Measurements from ENCODE around the gene ASB16. TPM values are rescaled to one million over a fixed set of nuclear protein-coding genes. Genes with fewer than 3 reads are reported as not detected.

ASB16 gene
- total RNA-seq, 3 donors from 2014 or later (not counting 1 experiment from before 2014, with no cell fraction given) = not detected

GRCh38 chr17:44159519-44160210 lies 10.8 kb upstream of the ASB16 start:
- H3K9me3 Mint-ChIP-seq = no peaks in the 10 kb centered on the region
- no peak overlapping the region for H3K4me3 ChIP-seq (ENCODE audit: low read length)
- ATAC-seq = peak in 1 of 3 donors; percentile 17
- 87% methylated on average over 15 of the region's 15 CpGs for WGBS (ENCODE audit: insufficient coverage)
- H3K36me3 Mint-ChIP-seq = no peaks in the 10 kb centered on the region
- no peaks in the 10 kb centered on the region for H3K27me3 Mint-ChIP-seq (ENCODE audit: low read depth in 2 of 2)
- intact Hi-C loops (cut with micrococcal nuclease) = no loop called here
- no peaks in the 10 kb centered on the region for H3K9me3 ChIP-seq (ENCODE audit: control insufficient read depth, insufficient read depth, low read length)
- H3K36me3 ChIP-seq (ENCODE audit: control insufficient read depth, insufficient read depth, low read length) = no peaks in the 10 kb centered on the region
- no peaks in the 10 kb centered on the region for H3K27me3 ChIP-seq (ENCODE audit: control insufficient read depth, insufficient read depth, low read length)
- peak in 1 of 2 donors; percentile 51 for DNase-seq
- no peak overlapping the region for H3K4me3 Mint-ChIP-seq
- no peak for TF ChIP-seq CTCF (IDR thresholded peaks at IDR 0.05)
- no peaks in the 10 kb centered on the region for H3K4me1 Mint-ChIP-seq
- no peak overlapping the region for H3K27ac ChIP-seq (ENCODE audit: low read length)
- H3K27ac Mint-ChIP-seq = no peak overlapping the region
- no peaks in the 10 kb centered on the region for H3K4me1 ChIP-seq (ENCODE audit: control insufficient read depth, insufficient read depth, low read length)

- Mint-ChIP-seq H3K27me3 (ENCODE audit: low read depth in 2 of 2) (no peaks in the 10 kb centered on the region), H3K4me1 (peaks cover 8 to 9% of the 10 kb centered on the region in 2 donors), H3K9me3 (no peaks in the 10 kb centered on the region), H3K4me3 (no peak overlapping the region), H3K36me3 (no peaks in the 10 kb centered on the region), H3K27ac (no peak overlapping the region)
- TF ChIP-seq CTCF (IDR thresholded peaks at IDR 0.05) = no peak
- no peak overlapping the region for H3K4me3 ChIP-seq (ENCODE audit: low read length)
- H3K36me3 ChIP-seq (ENCODE audit: control insufficient read depth, insufficient read depth, low read length) = no peaks in the 10 kb centered on the region
- ATAC-seq (no peak), DNase-seq (no peak)
- no peak overlapping the region for H3K27ac ChIP-seq (ENCODE audit: low read length)
- no peaks in the 10 kb centered on the region for H3K27me3 ChIP-seq (ENCODE audit: control insufficient read depth, insufficient read depth, low read length)
- 100% methylated on average over 1 of the region's 1 CpG for WGBS (ENCODE audit: insufficient coverage)
- intact Hi-C loops (cut with micrococcal nuclease) = no loop called here
- H3K4me1 ChIP-seq (ENCODE audit: control insufficient read depth, insufficient read depth, low read length) = peaks cover 5% of the 10 kb centered on the region
- no peaks in the 10 kb centered on the region for H3K9me3 ChIP-seq (ENCODE audit: control insufficient read depth, insufficient read depth, low read length)
Observed at GRCh38 chr17:44164476-44164875, 6.0 kb upstream of the ASB16 start.

DNA sequence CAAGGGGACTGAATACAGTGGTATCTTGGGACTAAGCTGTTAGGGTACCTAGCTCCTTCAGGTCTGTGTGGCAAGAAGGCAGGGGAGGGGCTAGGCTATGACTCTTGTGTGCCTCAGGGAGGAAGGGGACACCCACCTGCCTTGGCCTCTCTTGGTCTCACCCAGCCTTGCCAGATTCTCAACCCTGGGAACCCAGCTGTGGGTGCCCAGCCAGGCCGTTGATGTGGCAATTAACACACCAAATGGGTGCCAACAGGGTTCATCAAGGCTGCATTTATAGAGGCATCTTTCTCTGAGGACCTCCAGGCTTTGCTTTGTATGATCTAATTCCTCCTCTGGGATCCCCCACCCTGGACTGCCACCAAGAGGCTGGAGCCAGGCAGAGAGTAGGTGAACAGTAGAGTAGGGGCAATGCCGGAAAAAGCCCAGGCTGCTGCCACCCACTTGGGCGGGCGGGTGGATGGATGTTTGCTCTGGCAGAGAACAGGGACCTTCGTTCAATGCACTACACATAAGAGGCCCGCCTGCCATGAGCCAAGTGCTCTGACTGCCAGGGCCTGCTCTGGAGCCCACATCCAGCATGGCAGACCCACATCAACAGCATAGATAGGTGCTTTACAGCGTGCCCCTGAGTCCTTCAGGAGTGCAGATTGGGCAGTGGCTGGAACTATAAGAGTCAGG lies 3.2 kb upstream of the ASB16 start:
- no peak for ATAC-seq
- no peak overlapping the region for H3K27ac Mint-ChIP-seq
- intact Hi-C loops (cut with micrococcal nuclease) = loop anchor here (5.0 kb wide), 1 partner anchor 225 kb away; the partner anchor contains the start of gene PPY
- no peak overlapping the region for H3K4me3 Mint-ChIP-seq
- Histone ChIP-seq H3K4me1 (ENCODE audit: control insufficient read depth, insufficient read depth, low read length) (peaks cover 5% of the 10 kb centered on the region), H3K27me3 (ENCODE audit: control insufficient read depth, insufficient read depth, low read length) (no peaks in the 10 kb centered on the region), H3K9me3 (ENCODE audit: control insufficient read depth, insufficient read depth, low read length) (no peaks in the 10 kb centered on the region), H3K27ac (ENCODE audit: low read length) (no peak overlapping the region), H3K36me3 (ENCODE audit: control insufficient read depth, insufficient read depth, low read length) (no peaks in the 10 kb centered on the region), H3K4me3 (ENCODE audit: low read length) (no peak overlapping the region)
- no peaks in the 10 kb centered on the region for H3K27me3 Mint-ChIP-seq (ENCODE audit: low read depth in 2 of 2)
- no peaks in the 10 kb centered on the region for H3K36me3 Mint-ChIP-seq
- TF ChIP-seq CTCF (IDR thresholded peaks at IDR 0.05) = no peak
- H3K9me3 Mint-ChIP-seq = no peaks in the 10 kb centered on the region
- DNase-seq = no peak
- 95% methylated on average over 7 of the region's 7 CpGs for WGBS (ENCODE audit: insufficient coverage)
- peaks cover 9 to 13% of the 10 kb centered on the region in 2 donors for H3K4me1 Mint-ChIP-seq

All from natural killer cell (primary cell).